Stimulated activated naive CD8-positive, alpha-beta T cell treated with anti-CD3 and anti-CD28 coated beads, Interleukin-15, Interleukin-2, amounts not matched to agents 100 ng/mL and 50 ng/mL, for 24 hours (primary cell): ENCODE results near the gene KRTAP21-3.

Experiments used
- H3K27ac Mint-ChIP-seq: one replicate; pipeline ENCODE4 v1.8.0; 2021; ENCODE audit warnings: mild to moderate bottlenecking, mixed read lengths
- H3K27me3 Mint-ChIP-seq: one replicate; pipeline ENCODE4 v1.8.0; 2021; ENCODE audit warnings: mixed read lengths
- H3K36me3 Mint-ChIP-seq: one replicate; pipeline ENCODE4 v1.8.0; 2021; ENCODE audit warnings: low read depth, mixed read lengths
- H3K4me1 Mint-ChIP-seq: one replicate; pipeline ENCODE4 v1.8.0; 2021; ENCODE audit warnings: low read depth, mixed read lengths
- H3K4me3 Mint-ChIP-seq: one replicate; pipeline ENCODE4 v1.8.0; 2021; ENCODE audit warnings: mild to moderate bottlenecking, mixed read lengths
- H3K9me3 Mint-ChIP-seq: one replicate; pipeline ENCODE4 v1.8.0; 2021; ENCODE audit warnings: mixed read lengths

The KRTAP21-3 gene

DNA sequence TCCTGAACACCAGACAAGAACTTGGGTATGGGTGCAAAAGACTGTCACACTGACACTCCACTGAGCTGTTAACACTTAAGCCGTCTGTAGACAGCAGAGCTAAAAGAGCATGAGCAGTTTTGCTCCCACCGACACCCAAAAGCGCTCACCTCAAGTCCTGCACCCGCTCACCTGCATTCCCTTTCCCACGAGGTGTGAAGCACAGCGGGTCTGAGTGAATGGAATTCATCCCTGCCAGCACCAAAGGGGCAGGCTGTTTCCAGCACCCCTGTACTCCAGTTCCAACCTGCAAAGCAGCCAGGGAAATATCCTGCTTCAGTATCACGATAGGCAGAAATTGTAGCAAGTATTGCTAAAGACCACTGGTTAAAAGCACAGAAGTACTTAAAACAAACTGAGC, 28.8 kb downstream of the KRTAP21-3 start:
- Mint-ChIP-seq H3K4me3 (no peak overlapping the region), H3K36me3 (no peaks in the 10 kb centered on the region), H3K9me3 (peaks cover 3% of the 10 kb centered on the region), H3K27ac (no peak overlapping the region), H3K27me3 (peaks cover 4% of the 10 kb centered on the region), H3K4me1 (no peaks in the 10 kb centered on the region)

- Mint-ChIP-seq H3K4me1 (no peaks in the 10 kb centered on the region), H3K27me3 (peaks cover 3% of the 10 kb centered on the region), H3K27ac (no peak overlapping the region), H3K36me3 (no peaks in the 10 kb centered on the region), H3K9me3 (peaks cover 5% of the 10 kb centered on the region), H3K4me3 (no peak overlapping the region)
These were observed 34.1 kb downstream of the KRTAP21-3 start for GRCh38 chr21:30684506-30684905.

DNA sequence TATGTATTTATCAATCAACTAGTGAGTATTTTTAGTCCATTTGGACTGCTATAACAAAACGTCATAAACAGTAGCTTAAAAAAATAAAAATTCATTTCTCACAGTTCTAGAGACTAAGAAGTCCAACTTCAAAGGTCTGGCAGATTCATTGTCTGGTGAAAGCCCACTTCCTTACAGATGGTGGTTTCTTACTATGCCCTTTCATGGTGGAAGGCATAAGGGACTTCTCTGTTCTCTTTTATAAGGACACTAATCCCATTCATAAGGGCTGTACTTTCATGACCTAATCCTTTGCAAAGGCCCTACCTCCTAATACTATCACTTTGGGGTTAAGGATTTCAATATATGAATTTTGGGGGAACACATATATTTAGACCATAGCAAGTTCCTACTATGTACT, 38.0 kb downstream of the KRTAP21-3 start:
- no peak overlapping the region for H3K27ac Mint-ChIP-seq
- peaks cover 3% of the 10 kb centered on the region for H3K27me3 Mint-ChIP-seq
- H3K4me1 Mint-ChIP-seq, result no peaks in the 10 kb centered on the region
- peaks cover 5% of the 10 kb centered on the region for H3K9me3 Mint-ChIP-seq
- H3K36me3 Mint-ChIP-seq, result no peaks in the 10 kb centered on the region
- H3K4me3 Mint-ChIP-seq, result no peak overlapping the region

- Mint-ChIP-seq H3K4me3 (no peak overlapping the region), H3K9me3 (no peaks in the 10 kb centered on the region), H3K36me3 (no peaks in the 10 kb centered on the region), H3K27me3 (peaks cover 3% of the 10 kb centered on the region), H3K4me1 (no peaks in the 10 kb centered on the region), H3K27ac (no peak overlapping the region)
These were observed 41.8 kb downstream of the KRTAP21-3 start for GRCh38 chr21:30676737-30677136.

DNA sequence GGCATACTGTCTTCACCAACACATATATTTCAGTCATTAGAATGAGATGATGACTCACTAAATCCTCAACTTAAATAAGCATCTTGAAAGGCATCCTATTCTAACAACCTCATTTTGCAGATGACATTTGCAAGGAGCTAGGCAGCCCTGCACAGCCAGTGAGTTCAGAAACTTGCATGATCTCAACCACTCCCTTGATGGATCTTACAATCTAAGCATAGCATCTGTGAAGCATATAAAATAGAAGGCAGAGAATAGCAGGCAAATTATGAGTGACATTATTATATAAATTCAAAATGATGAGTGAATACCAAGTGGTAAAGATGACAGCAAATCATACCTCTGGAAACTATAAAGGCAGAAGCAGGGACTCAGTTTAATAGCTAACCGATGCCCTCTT, 44.3 kb downstream of the KRTAP21-3 start:
- Mint-ChIP-seq H3K27me3 (no peaks in the 10 kb centered on the region), H3K27ac (no peak overlapping the region), H3K4me3 (no peak overlapping the region), H3K36me3 (no peaks in the 10 kb centered on the region), H3K4me1 (no peaks in the 10 kb centered on the region), H3K9me3 (peaks cover 6% of the 10 kb centered on the region)

DNA sequence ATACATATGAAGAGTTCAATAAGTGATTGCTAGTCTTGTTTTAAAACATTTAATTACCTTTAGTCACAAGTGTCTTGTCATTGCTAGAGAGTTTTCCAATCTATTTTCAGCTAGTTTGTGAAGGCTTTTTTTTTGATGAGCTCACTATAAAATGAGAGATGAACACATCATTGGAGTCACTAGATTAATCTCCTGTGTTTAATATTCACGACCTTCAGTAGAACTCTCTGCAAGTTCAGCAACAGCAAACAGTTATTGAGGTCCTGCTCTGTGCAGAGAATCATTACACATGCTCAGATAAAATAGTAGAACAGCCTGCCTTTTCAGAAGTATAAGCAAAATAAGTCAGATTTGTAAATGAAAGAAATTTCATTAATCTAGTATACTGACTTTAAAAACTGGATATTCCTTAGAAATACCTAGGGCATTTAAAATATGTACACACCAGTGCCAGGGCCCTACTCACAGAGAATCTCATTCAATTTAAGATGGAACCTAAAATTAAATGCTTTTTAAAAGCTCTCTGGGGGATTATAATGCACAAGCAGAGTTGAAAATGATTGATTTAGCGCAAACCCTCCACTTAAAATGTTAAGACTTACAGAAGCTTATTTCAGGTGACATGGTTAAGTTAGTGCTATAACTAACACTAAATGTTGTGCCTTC, 45.5 kb downstream of the KRTAP21-3 start:
- no peaks in the 10 kb centered on the region for H3K36me3 Mint-ChIP-seq
- H3K4me1 Mint-ChIP-seq, result no peaks in the 10 kb centered on the region
- H3K27ac Mint-ChIP-seq, result no peak overlapping the region
- H3K9me3 Mint-ChIP-seq, result peaks cover 6% of the 10 kb centered on the region
- no peaks in the 10 kb centered on the region for H3K27me3 Mint-ChIP-seq
- no peak overlapping the region for H3K4me3 Mint-ChIP-seq

GRCh38 chr21:30668776-30669175, 49.8 kb downstream of the KRTAP21-3 start:
- no peaks in the 10 kb centered on the region for H3K36me3 Mint-ChIP-seq
- no peaks in the 10 kb centered on the region for H3K4me1 Mint-ChIP-seq
- H3K9me3 Mint-ChIP-seq, result peaks cover 10% of the 10 kb centered on the region
- H3K27ac Mint-ChIP-seq, result no peak overlapping the region
- no peaks in the 10 kb centered on the region for H3K27me3 Mint-ChIP-seq
- no peak overlapping the region for H3K4me3 Mint-ChIP-seq
